Transverse colon (tissue), 4 donors: ENCODE results near the gene RPL4.

Source experiments
- EP300 ChIP-seq: sonication (generic); formaldehyde crosslinking; IDR thresholded peaks from one replicate; pipeline ENCODE4 v1.6.1; 2017; ENCODE audit warnings: antibody characterized with exemption, low read depth
- POLR2A ChIP-seq: fragments of 450-650 bp; IDR thresholded peaks from one replicate; pipeline ENCODE4 v1.6.1; 2016; ENCODE audit warnings: antibody characterized with exemption, mild to moderate bottlenecking, moderate library complexity
- POLR2AphosphoS5 ChIP-seq, 3 donors: sonication (generic); formaldehyde crosslinking; IDR thresholded peaks; one replicate each; pipeline ENCODE4 v1.6.1; 2016; ENCODE audit warnings: antibody characterized with exemption in 3 of 3
- TF ChIP-seq, protein P1 (sequence below), 5 experiments: fragments of 200-600 bp in 3 of 5; fragments of 450-650 bp in 2 of 5; sonication (generic) in 3 of 5; IDR thresholded peaks; 1 replicate in 2 of 5; 2 replicates in 3 of 5; pipeline ENCODE4 v1.5.1; 2016 to 2017; ENCODE audit warnings: antibody characterized with exemption in 5 of 5, inconsistent platforms in 3 of 5, mild to moderate bottlenecking in 2 of 5, moderate library complexity in 1 of 5

DNA sequence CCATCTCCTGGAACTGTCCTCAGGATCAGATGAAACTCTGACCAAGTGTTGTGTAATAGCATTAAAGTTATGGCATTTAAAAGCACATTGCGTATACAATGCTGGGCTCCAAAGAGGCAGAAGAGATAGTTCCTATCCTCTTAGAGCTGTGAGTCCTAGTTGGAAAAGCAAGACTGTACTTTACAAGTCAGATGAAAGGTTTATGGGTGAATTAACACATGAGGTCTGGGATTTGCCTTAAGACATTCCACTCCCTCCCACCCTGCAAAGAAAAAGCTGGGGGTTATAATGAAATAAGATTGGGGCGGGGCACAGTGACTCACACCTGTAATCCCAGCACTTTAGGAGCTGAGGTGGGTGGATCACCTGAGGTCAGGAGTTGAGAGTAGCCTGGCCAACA, 42.7 kb downstream of the RPL4 start:
- TF ChIP-seq, protein P1, sequence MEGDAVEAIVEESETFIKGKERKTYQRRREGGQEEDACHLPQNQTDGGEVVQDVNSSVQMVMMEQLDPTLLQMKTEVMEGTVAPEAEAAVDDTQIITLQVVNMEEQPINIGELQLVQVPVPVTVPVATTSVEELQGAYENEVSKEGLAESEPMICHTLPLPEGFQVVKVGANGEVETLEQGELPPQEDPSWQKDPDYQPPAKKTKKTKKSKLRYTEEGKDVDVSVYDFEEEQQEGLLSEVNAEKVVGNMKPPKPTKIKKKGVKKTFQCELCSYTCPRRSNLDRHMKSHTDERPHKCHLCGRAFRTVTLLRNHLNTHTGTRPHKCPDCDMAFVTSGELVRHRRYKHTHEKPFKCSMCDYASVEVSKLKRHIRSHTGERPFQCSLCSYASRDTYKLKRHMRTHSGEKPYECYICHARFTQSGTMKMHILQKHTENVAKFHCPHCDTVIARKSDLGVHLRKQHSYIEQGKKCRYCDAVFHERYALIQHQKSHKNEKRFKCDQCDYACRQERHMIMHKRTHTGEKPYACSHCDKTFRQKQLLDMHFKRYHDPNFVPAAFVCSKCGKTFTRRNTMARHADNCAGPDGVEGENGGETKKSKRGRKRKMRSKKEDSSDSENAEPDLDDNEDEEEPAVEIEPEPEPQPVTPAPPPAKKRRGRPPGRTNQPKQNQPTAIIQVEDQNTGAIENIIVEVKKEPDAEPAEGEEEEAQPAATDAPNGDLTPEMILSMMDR (IDR thresholded peaks at IDR 0.05), result no peak
- TF ChIP-seq POLR2AphosphoS5 (IDR thresholded peaks at IDR 0.05) (no peak), POLR2A (no peak), EP300 (no peak)
